NB4 (cell line): ENCODE results near the gene ZC2HC1B.

Experiments used
- CTCF ChIP-seq: IDR thresholded peaks from one replicate; pipeline ENCODE4 v1.5.1; 2012; ENCODE audit warnings: low read depth, low read length
- MYC ChIP-seq: IDR thresholded peaks from 2 replicates; pipeline ENCODE4 v1.6.1; 2011; ENCODE audit warnings: low read depth, low read length
- POLR2A ChIP-seq: IDR thresholded peaks from 2 replicates; pipeline ENCODE4 v1.6.1; 2011; ENCODE audit warnings: mild to moderate bottlenecking; ENCODE audit not compliant: insufficient read length; ENCODE audit errors: extremely low read depth
- TF ChIP-seq, protein P1 (sequence below): IDR thresholded peaks from 2 replicates; pipeline ENCODE4 v1.6.1; 2011; ENCODE audit warnings: low read depth, low read length

DNA sequence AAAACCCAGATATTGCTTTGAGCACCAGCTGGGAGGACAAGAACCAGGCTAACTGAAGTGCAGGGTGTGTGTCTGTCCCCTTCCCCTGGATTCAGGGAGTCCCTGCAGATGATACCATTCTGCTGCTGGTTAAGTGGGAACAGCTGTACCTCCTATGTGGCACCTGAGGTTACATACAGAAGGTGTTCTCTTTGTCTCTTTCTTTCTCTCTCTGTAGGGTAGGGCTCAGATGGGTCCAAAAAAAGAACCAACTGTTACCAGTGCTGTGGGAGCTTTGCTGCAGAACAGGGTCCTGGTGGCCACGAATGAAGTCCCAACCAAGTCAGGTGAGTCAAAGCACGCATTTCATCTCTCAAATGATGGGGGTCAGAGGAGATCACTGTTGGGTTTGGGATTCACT lies 38.6 kb downstream of the ZC2HC1B start:
- TF ChIP-seq CTCF (no peak), POLR2A (no peak), MYC (no peak)
- TF ChIP-seq, protein P1, sequence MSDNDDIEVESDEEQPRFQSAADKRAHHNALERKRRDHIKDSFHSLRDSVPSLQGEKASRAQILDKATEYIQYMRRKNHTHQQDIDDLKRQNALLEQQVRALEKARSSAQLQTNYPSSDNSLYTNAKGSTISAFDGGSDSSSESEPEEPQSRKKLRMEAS = no peak
